Uterus (tissue), 2 donors: ENCODE measurements around the gene ENO1.

Experiments
- POLR2A ChIP-seq, 2 donors: fragments of 450-650 bp; IDR thresholded peaks; one replicate each; pipeline ENCODE4 v1.6.1; 2016; ENCODE audit warnings: antibody characterized with exemption in 2 of 2, mild to moderate bottlenecking in 1 of 2, moderate library complexity in 1 of 2
- TF ChIP-seq, protein P1 (sequence below), 4 experiments: fragments of 200-600 bp in 2 of 4; fragments of 450-650 bp in 2 of 4; sonication (generic) in 2 of 4; IDR thresholded peaks; one replicate each; pipeline ENCODE4 v1.5.1; 2016 to 2019; ENCODE audit warnings: antibody characterized with exemption in 4 of 4, mild to moderate bottlenecking in 2 of 4, moderate library complexity in 1 of 4

DNA sequence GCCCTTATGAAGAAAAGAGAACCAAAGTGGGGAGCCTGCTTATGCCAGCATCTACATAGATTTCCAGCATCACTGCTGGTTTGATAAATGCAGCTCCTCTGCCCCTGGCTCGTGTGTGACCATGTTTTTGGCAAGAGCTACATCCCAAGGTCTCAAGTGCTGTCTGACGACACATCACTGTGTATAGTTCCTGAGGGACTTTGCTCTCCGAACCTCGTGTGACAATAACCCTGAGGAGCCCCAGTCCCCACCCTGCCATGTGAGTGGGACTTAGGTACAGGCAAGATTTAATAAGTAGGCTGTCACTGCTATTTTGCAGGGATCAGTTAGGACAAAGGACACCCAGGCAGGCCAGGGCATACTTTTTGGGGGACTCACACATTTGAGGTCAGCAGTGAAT lies 32.2 kb downstream of the ENO1 start:
- TF ChIP-seq, protein P1, sequence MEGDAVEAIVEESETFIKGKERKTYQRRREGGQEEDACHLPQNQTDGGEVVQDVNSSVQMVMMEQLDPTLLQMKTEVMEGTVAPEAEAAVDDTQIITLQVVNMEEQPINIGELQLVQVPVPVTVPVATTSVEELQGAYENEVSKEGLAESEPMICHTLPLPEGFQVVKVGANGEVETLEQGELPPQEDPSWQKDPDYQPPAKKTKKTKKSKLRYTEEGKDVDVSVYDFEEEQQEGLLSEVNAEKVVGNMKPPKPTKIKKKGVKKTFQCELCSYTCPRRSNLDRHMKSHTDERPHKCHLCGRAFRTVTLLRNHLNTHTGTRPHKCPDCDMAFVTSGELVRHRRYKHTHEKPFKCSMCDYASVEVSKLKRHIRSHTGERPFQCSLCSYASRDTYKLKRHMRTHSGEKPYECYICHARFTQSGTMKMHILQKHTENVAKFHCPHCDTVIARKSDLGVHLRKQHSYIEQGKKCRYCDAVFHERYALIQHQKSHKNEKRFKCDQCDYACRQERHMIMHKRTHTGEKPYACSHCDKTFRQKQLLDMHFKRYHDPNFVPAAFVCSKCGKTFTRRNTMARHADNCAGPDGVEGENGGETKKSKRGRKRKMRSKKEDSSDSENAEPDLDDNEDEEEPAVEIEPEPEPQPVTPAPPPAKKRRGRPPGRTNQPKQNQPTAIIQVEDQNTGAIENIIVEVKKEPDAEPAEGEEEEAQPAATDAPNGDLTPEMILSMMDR (IDR thresholded peaks at IDR 0.05): no peak
- TF ChIP-seq POLR2A (IDR thresholded peaks at IDR 0.05): no peak
